Lower lobe of right lung (tissue), 2 donors: ENCODE results near the gene LRP1B. TPM values are rescaled to one million over a fixed set of nuclear protein-coding genes. Genes with fewer than 3 reads are reported as not detected.

Experiments used
- ATAC-seq, 2 donors: fragments of 200-7000 bp; cut with Tn5 transposase; one replicate each; pipeline ENCODE4 v1.9.1; 2020 to 2022; ENCODE audit warnings: mild to moderate bottlenecking in 2 of 2, moderate library complexity in 2 of 2
- DNase-seq: peaks from one replicate; pipeline ENCODE4 v3.0.0-alpha.2; 2020
- H3K27ac ChIP-seq: fragments of 200-600 bp; one replicate; pipeline ENCODE4 v1.8.0; 2022
- H3K27me3 ChIP-seq: fragments of 200-600 bp; one replicate; pipeline ENCODE4 v1.8.0; 2022; ENCODE audit warnings: low read depth
- H3K36me3 ChIP-seq: fragments of 200-600 bp; one replicate; pipeline ENCODE4 v1.8.0; 2022; ENCODE audit warnings: mild to moderate bottlenecking
- H3K4me1 ChIP-seq: fragments of 200-600 bp; one replicate; pipeline ENCODE4 v1.8.0; 2022
- H3K4me3 ChIP-seq: fragments of 200-600 bp; one replicate; pipeline ENCODE4 v1.8.0; 2022; ENCODE audit warnings: mild to moderate bottlenecking
- H3K9me3 ChIP-seq: fragments of 200-600 bp; one replicate; pipeline ENCODE4 v1.8.0; 2022
- CTCF ChIP-seq: fragments of 200-600 bp; IDR thresholded peaks from one replicate; pipeline ENCODE4 v1.8.0; 2022; ENCODE audit warnings: antibody characterized with exemption, mild to moderate bottlenecking
- intact Hi-C: fragments of 100-400 bp; cut with DNase I; formaldehyde crosslinking; loops from one replicate; pipeline ENCODE4 v1.11.0; 2022
- total RNA-seq: library from RNA; stranded (reverse); fragmentation: NEBNext Ultra II Directional; extraction: Animal tissue kit (Norgen Biotek cat#: 25700); gene quantifications from one replicate; pipeline ENCODE4 v1.2.1, GENCODE V29; 2021
- donor health status: DM: no; HTN: yes; CAD: no; lungs with severe emphysema.

The LRP1B gene
- total RNA-seq, 1 donor from 2014 or later = 0.09 TPM

- intact Hi-C loops = no loop called here
- Histone ChIP-seq H3K4me3 (no peak overlapping the region), H3K36me3 (no peaks in the 10 kb centered on the region), H3K27ac (no peak overlapping the region), H3K27me3 (no peaks in the 10 kb centered on the region), H3K9me3 (no peaks in the 10 kb centered on the region), H3K4me1 (no peaks in the 10 kb centered on the region)
- no peak for DNase-seq
- no peak for ATAC-seq
- TF ChIP-seq CTCF = no peak
These were observed 1487.0 kb downstream of the LRP1B start for GRCh38 chr2:140643761-140644187.

- no peaks in the 10 kb centered on the region for H3K36me3 ChIP-seq
- H3K27me3 ChIP-seq = no peaks in the 10 kb centered on the region
- no peaks in the 10 kb centered on the region for H3K9me3 ChIP-seq
- no peak for DNase-seq
- H3K4me3 ChIP-seq = no peak overlapping the region
- intact Hi-C loops = no loop called here
- H3K27ac ChIP-seq = no peak overlapping the region
- TF ChIP-seq CTCF = no peak
- ATAC-seq = no peak
- H3K4me1 ChIP-seq = no peaks in the 10 kb centered on the region
These were observed 1489.7 kb downstream of the LRP1B start for GRCh38 chr2:140641163-140641562.

- no peak for TF ChIP-seq CTCF
- no peak overlapping the region for H3K27ac ChIP-seq
- no peaks in the 10 kb centered on the region for H3K4me1 ChIP-seq
- H3K27me3 ChIP-seq = no peaks in the 10 kb centered on the region
- DNase-seq (no peak), ATAC-seq (no peak)
- intact Hi-C loops = no loop called here
- no peaks in the 10 kb centered on the region for H3K9me3 ChIP-seq
- H3K4me3 ChIP-seq = no peak overlapping the region
- no peaks in the 10 kb centered on the region for H3K36me3 ChIP-seq
These were observed 1491.2 kb downstream of the LRP1B start for GRCh38 chr2:140639628-140640027.

GRCh38 chr2:140630557-140630956 lies 1500.3 kb downstream of the LRP1B start:
- ATAC-seq = no peak
- H3K4me3 ChIP-seq = no peak overlapping the region
- no peak overlapping the region for H3K27ac ChIP-seq
- no peaks in the 10 kb centered on the region for H3K27me3 ChIP-seq
- H3K9me3 ChIP-seq = no peaks in the 10 kb centered on the region
- DNase-seq = no peak
- no peaks in the 10 kb centered on the region for H3K36me3 ChIP-seq
- TF ChIP-seq CTCF = no peak
- no peaks in the 10 kb centered on the region for H3K4me1 ChIP-seq
- intact Hi-C loops = no loop called here

GRCh38 chr2:140627885-140628284 lies 1502.9 kb downstream of the LRP1B start:
- Histone ChIP-seq H3K27ac (no peak overlapping the region), H3K9me3 (no peaks in the 10 kb centered on the region), H3K36me3 (no peaks in the 10 kb centered on the region), H3K4me1 (no peaks in the 10 kb centered on the region), H3K4me3 (no peak overlapping the region), H3K27me3 (no peaks in the 10 kb centered on the region)
- intact Hi-C loops = no loop called here
- DNase-seq (no peak), ATAC-seq (no peak)
- no peak for TF ChIP-seq CTCF

GRCh38 chr2:140627136-140627535 lies 1503.7 kb downstream of the LRP1B start:
- ATAC-seq (no peak), DNase-seq (no peak)
- no peaks in the 10 kb centered on the region for H3K27me3 ChIP-seq
- intact Hi-C loops = no loop called here
- no peak overlapping the region for H3K4me3 ChIP-seq
- no peaks in the 10 kb centered on the region for H3K9me3 ChIP-seq
- no peaks in the 10 kb centered on the region for H3K36me3 ChIP-seq
- no peaks in the 10 kb centered on the region for H3K4me1 ChIP-seq
- H3K27ac ChIP-seq = no peak overlapping the region
- TF ChIP-seq CTCF = no peak
